Suprapubic skin (tissue), 4 donors: ENCODE measurements around the gene TMEM222.

Experiments
- POLR2A ChIP-seq, 2 donors: fragments of 450-650 bp; IDR thresholded peaks; one replicate each; pipeline ENCODE4 v1.6.1; 2017; ENCODE audit warnings: antibody characterized with exemption in 2 of 2, mild to moderate bottlenecking in 2 of 2, moderate library complexity in 2 of 2
- POLR2AphosphoS5 ChIP-seq, 3 donors: sonication (generic); formaldehyde crosslinking; IDR thresholded peaks; one replicate each; pipeline ENCODE4 v1.6.1; 2017; ENCODE audit warnings: antibody characterized with exemption in 3 of 3
- TF ChIP-seq, protein P1 (sequence below), 2 donors: fragments of 200-600 bp in 1 of 2; fragments of 450-650 bp in 1 of 2; sonication (generic) in 1 of 2; IDR thresholded peaks; one replicate each; pipeline ENCODE4 v1.5.1; 2016 to 2019; ENCODE audit warnings: antibody characterized with exemption in 2 of 2, mild to moderate bottlenecking in 1 of 2, moderate library complexity in 1 of 2

DNA sequence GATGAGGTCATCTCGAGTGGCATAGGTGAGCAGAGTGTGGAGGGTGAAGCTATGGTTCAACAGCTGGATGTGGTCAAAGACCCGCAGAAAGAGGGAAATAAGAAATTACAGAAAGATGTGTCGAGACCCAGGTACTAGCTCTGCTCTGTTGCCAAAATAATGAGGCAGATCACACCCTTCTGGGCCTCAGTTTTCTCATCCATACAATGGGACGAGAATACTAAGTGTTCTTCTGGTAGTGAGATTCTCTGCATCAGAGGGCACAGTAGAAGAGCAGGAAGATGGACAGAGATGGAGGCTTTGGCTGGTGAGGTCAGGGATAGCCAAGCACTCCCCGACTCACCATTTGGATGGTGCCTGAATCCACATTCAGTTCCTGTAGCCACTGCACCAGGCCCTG lies 33.7 kb downstream of the TMEM222 start:
- TF ChIP-seq, protein P1, sequence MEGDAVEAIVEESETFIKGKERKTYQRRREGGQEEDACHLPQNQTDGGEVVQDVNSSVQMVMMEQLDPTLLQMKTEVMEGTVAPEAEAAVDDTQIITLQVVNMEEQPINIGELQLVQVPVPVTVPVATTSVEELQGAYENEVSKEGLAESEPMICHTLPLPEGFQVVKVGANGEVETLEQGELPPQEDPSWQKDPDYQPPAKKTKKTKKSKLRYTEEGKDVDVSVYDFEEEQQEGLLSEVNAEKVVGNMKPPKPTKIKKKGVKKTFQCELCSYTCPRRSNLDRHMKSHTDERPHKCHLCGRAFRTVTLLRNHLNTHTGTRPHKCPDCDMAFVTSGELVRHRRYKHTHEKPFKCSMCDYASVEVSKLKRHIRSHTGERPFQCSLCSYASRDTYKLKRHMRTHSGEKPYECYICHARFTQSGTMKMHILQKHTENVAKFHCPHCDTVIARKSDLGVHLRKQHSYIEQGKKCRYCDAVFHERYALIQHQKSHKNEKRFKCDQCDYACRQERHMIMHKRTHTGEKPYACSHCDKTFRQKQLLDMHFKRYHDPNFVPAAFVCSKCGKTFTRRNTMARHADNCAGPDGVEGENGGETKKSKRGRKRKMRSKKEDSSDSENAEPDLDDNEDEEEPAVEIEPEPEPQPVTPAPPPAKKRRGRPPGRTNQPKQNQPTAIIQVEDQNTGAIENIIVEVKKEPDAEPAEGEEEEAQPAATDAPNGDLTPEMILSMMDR (IDR thresholded peaks at IDR 0.05) = no peak
- TF ChIP-seq POLR2A (IDR thresholded peaks at IDR 0.05) (no peak), POLR2AphosphoS5 (IDR thresholded peaks at IDR 0.05) (no peak)
